D721Med (cell line): ENCODE results near the gene BCAS3.
"Not testable (repeated sequence)": the region's sequence is repeated elsewhere in the genome, so short reads cannot be mapped to it uniquely, and the experiment has no call there.

ENCODE experiments used
- DNase-seq: peaks from one replicate; pipeline ENCODE4 v3.0.0; 2011; ENCODE audit warnings: low spot score; ENCODE audit not compliant: insufficient read length
- FAIRE-seq: peaks from 2 replicates; lab custom pipeline; 2011; peaks lifted over from hg19 to GRCh38; lab: Jason Lieb, UNC
- CTCF ChIP-seq: IDR thresholded peaks from 2 replicates; pipeline ENCODE4 v1.5.1; 2012; ENCODE audit warnings: mild to moderate bottlenecking, control low read depth; ENCODE audit not compliant: insufficient read depth; ENCODE audit errors: missing control alignments

BCAS3 gene

GRCh38 chr17:61139219-61139618, 461.6 kb downstream of the BCAS3 start:
- DNase-seq (no peak), FAIRE-seq (no peak)
- no peak for TF ChIP-seq CTCF

- DNase-seq (no peak), FAIRE-seq (no peak)
- TF ChIP-seq CTCF: no peak
Observed at GRCh38 chr17:61140081-61140786, 462.6 kb downstream of the BCAS3 start.

GRCh38 chr17:61143026-61143425, 465.4 kb downstream of the BCAS3 start:
- DNase-seq: no peak
- no peak for TF ChIP-seq CTCF
- no peak for FAIRE-seq

GRCh38 chr17:61144137-61144536, 466.5 kb downstream of the BCAS3 start:
- no peak for TF ChIP-seq CTCF
- no peak for FAIRE-seq
- DNase-seq: no peak

GRCh38 chr17:61144617-61145564, 467.2 kb downstream of the BCAS3 start:
- DNase-seq: no peak
- no peak for FAIRE-seq
- no peak for TF ChIP-seq CTCF

GRCh38 chr17:61146833-61147232, 469.2 kb downstream of the BCAS3 start:
- not testable (repeated sequence) for DNase-seq, FAIRE-seq

GRCh38 chr17:61149106-61149825, 471.6 kb downstream of the BCAS3 start:
- no peak for TF ChIP-seq CTCF
- FAIRE-seq (no peak), DNase-seq (no peak)
